KG1 (cell line): ENCODE measurements around the gene ARL4D.

Experiments used
- DNase-seq: peaks from one replicate; lab custom pipeline; 2025; lab: John Stamatoyannopoulos, UW

ARL4D gene

GRCh38 chr17:43427362-43428043, 28.7 kb downstream of the ARL4D start:
- DNase-seq, result no peak

GRCh38 chr17:43428524-43428923, 29.7 kb downstream of the ARL4D start:
- no peak for DNase-seq

GRCh38 chr17:43430936-43431713, 32.3 kb downstream of the ARL4D start:
- no peak for DNase-seq

GRCh38 chr17:43431714-43432523, 33.1 kb downstream of the ARL4D start:
- no peak for DNase-seq

- DNase-seq, result no peak
These were observed 36.1 kb downstream of the ARL4D start for GRCh38 chr17:43434902-43435319.

DNA sequence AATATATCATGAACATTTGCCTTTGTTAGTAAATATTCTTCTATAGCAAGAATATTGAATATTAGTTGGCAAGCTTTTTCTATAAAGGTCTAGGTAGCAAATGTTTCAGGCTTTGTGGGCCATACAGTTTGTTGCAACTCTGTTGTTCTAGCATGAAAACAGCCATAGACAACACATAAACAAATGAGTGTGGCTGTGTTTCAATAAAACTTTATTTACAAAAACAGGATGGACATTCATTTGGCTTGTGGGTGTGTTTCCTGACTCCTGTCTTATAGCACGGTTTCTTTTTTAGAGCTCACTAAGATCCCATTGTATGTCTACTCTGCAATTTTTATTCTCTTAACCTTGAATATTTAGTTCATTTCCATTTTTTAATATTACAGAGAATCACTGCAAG, 39.0 kb downstream of the ARL4D start:
- DNase-seq, result no peak

GRCh38 chr17:43438626-43439025, 39.8 kb downstream of the ARL4D start:
- DNase-seq, result no peak

DNA sequence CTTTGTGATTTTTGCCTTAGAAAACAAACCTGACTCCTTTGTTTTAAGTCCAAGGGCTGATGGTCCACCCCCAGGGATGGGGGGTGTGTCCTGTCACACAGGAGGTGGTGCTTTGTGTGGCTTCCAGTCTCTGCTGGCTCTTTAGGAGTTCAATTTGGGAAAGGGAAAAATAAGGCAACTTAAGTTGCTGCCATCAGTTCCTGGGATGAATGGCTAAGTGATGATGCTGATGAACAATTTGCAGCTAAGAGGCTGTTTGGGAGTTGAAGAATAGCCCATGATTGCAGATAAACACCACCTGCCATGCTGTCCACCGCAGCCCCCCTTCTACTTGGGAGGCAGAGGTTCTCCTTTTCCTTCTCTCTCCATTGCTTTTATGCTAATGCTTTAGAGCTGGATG, 40.2 kb downstream of the ARL4D start:
- DNase-seq, result no peak

- no peak for DNase-seq
These were observed 43.9 kb downstream of the ARL4D start for GRCh38 chr17:43442711-43443110.

GRCh38 chr17:43443381-43443780, 44.6 kb downstream of the ARL4D start:
- no peak for DNase-seq

DNA sequence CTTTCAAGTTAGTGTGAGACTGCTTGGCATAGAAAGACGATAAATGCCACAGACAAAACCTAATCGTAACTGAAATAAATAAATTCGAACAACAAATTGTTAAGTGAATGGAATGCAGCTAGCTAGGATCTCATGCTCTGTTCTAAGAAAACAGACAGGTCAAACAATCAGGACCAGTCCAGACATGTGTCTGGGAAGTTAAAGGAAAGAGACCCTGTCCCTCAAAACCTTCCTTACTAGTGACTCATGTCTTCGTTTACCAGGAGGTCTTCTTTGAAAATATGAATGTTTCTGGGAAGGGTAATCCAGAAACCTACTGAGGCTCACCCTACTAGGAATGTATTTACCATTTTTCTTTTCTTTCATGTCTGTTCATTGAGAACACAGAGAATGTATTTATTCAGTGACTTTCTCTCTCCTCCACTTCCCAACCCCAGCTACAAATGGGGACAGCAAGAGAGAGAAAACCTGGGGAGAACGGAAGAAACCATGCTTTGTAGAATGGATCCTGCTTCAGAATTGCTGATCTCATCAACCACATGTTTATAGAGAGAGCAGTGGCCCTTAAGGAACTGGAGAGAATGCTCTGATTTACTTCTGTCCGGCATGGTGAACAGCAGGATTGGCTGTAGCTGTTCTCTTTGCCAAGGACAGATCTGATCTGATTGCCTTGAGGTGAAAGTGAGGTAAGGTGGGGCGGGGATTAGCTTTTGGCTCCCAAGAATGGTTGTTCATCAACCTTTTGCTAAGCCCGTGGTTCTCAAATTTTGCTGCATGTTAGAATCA, 45.6 kb downstream of the ARL4D start:
- no peak for DNase-seq

GRCh38 chr17:43445009-43445589, 46.3 kb downstream of the ARL4D start:
- DNase-seq, result no peak

DNA sequence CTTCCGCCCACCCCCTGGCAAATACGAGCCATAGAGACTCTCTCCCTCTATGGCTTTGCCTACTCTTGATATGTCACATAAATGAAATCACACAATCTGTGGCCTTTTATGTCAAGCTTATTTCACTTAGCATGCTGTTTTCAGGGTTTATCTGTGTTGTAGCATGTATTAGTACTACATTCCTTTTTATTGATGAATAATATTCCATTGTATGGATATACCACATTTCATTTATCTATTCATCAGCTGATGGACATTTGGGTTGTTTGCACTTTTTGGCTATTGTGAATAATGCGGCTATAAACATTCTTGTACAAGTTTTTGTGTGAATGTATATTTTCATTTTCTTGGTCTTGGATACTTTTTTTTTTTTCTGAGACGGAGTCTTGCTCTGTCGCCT, 48.0 kb downstream of the ARL4D start:
- no peak for DNase-seq

DNA sequence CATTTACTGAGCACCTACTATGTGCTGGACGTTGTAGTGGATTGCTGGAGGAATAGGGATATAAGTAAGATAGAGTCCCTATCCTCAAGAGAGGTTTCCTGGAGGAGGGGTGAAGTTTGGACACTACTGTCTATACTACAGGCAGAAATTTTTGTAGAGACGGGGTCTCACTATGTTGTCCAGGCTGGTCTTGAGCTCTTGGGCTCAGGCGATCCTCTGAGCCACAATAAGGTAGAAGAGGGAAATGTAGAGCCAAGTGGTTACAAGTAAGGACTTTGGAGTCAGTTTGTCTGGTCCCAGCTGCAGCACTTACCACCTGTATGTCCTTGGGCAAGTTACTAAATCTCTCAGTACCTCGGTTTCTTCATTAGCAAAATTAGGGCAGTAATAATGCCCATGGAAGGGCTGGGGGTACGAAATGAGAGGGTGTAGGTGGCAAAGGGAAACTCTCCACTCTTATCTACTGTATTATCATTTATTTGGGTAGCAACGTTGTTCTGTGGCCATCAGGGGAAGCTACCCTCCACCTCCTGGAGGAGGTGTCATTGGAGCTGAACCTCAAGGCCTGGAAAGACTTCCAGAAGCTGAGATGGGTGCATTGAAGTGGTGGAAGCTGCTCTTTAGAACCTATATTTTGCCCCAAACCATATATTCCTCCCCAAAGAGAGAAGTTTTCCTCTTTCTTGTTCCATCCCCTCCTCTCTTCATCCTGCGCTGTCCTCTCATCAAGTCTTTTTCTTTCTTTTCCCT, 50.1 kb downstream of the ARL4D start:
- no peak for DNase-seq

DNA sequence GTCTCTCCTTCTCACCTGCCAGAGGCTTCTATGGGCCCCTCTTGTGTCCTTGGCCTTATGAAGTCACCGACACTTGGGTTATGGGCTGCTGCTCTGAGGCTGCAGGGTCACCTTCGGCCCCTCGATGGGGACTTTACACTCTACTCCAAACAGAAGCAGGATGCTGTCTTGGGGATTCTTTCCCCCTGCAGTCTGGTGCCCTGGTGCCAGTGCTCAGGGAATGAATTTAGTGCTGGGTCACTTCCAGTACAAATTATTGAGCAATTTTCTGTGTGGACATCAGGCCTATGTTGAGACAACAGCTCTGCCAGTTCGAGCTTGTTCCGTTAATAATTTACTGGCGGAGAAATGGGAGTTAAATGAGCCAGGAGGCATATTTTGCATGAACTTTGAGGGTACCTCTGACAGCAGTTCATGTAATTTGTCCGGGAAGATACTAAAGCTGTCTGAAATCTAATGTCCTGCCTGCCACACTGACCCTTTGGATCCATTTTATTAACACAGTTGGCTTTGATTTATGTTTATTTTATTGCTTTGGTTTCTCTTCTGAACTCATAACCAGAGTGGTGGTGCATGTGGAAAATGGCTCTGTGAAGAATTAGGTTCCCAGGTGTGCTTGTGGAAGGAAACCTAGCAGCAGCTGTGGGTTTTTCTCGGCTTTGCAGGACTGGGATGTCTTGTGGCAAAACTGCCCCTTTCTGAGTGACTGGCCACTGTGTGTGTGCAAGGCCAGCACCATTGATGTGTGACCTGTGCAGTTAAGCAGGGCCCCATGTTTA, 50.9 kb downstream of the ARL4D start:
- DNase-seq, result no peak
